ENCODE results near the gene RPL12.
"Not testable (repeated sequence)": the region's sequence is repeated elsewhere in the genome, so short reads cannot be mapped to it uniquely, and the experiment has no call there.

Gene RPL12

GRCh38 chr9:127466407-127466917, 15.3 kb upstream of the RPL12 start:
- not testable (repeated sequence) for DNase-seq

GRCh38 chr9:127463911-127464310, 12.7 kb upstream of the RPL12 start:
- DNase-seq: no peak

DNA sequence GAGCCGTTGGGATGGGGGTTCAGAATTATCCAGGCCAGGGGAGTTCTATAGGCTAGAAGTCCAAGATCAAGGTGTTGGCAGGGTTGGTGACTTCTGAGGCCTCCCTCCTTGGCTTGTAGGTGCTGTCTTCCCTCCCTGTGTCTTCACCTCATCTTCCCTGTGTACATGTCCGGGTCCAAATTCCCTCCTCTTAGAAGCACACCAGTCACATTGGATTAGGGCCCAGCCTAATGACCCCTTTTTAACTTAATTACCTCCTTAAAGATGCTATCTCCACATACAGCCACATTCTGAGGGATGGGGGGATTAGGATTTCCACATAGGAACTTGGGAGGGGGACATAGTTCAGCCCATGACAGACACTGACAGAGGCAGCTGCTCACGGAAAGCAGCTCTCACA, 12.2 kb upstream of the RPL12 start:
- DNase-seq: no peak

DNA sequence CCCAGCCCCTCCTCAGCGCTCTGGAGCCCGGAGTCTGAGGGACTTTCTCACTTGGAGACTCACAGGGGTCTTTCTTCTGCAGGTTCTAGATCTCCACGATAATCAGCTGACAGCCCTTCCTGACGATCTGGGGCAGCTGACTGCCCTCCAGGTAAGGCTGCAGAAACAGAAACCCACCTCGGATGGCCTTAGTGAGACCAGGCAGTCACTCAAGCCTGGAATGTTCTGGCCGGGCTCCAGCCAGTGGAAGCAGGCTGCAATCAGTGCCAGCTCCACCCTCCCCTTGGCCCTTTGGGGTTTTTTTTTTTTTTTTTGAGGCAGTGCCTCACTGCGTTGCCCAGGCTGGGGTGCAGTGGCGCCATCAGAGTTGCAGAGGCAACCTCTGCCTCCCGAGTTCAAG, 7.7 kb upstream of the RPL12 start:
- no peak for DNase-seq

DNA sequence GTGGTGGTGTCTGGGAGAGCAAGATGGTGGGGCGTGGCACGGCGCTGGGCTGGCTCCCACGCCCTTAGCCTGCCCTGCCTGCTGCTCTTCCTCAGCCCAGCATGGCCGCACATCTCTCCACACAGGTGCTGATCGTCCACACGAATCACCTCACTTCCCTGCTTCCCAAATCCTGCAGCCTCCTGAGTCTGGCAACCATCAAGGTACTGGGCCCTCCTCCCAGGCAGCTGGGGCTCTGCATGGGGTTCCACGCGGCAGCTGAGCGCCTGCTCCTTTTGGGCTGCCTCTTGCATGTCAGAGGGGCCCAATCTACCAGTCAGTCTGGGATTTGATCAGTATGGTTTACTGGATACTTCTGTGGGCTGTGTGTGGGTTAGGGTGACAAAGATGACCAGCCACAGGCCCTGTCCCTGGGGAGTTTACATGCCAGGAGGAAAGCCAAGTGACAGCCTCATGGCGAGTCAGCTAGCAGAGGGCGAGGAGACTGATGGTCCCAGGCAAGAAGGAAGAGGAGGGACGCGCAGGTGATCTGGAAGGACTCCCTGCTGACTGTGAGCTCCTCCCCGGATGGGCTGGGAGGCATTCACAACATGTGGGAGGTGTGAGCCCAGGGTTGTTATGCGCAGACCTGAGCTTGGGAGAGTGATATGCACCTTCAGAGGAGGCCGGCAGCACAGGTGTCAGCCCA, 6.1 kb upstream of the RPL12 start:
- no peak for DNase-seq

DNA sequence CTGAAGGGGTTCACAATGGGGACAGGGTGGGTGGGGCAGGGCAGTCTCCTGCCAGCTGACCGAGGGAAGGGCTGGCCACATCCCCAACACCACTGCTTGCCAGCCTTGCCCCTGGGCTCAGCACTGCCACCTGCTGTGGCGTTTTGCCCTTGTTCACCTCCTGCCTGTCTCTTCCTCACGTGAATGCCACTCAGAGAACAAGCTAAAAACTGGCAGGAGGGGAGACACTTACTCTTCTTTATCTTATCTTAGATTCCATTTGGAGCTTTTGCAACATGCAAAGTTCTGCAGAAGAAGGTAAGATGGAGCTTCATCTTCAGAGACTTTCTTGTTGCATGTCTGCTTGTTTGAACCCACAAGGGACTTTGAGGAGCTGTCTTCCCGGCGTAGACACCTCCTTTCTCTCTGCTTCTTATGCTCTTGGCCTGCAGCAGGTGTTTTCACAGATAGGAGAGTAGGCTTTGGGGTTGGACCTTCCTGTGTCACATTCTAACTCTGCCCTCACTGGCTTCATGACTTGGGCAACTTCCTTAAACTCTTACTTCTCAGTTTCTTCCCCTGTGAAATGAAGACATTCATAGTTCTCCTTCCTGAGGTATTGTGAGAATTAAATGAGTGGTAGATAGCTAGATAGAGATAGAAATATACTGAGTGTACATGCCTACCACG, 4.3 kb upstream of the RPL12 start:
- DNase-seq: peak; percentile 18

GRCh38 chr9:127452691-127453090, 1.5 kb upstream of the RPL12 start:
- no peak for DNase-seq

DNA sequence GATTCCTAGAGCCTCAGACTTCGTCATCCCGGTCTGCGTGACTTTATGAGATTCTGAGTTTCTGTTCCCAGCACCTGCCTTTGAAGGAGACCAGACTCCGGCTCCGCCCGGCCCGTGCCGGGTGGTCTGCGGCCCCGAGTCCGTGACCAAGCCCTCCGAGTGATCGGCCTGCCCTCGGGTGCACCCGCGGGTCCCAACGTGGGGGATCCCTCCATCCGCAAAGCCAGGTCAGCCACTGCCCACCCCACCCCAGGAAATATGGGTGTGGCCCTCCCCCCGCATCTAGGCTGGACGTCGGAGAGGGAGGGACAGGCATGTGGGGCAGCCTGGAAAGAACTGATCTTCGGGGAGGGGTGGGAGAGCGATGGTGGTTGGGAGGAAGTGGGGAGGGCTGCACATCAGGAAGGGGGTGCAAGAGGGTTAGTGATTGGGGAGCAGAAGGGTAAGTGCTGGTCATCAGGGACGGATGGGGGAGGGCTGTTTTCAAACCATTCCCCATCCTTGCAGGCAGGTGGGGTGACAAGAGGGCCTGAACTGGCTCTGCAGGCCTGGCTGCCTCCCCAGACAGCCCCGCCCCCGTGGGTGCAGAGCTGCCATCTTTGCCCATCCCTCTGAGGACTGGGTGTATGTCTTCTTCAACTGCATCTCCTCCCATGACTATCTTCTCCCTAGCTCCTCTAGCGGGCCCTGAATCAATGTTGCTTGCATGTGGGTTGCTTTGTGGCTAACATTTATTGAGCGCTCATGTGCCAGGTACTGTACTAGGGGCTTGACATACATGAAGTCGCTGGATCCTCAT, 851 bp upstream of the RPL12 start:
- peak; percentile 47 for DNase-seq

- no peak for DNase-seq
Measured at GRCh38 chr9:127451608-127451857, 327 bp upstream of the RPL12 start.

GRCh38 chr9:127450243-127450760, 904 bp downstream of the RPL12 start:
- DNase-seq: no peak

DNA sequence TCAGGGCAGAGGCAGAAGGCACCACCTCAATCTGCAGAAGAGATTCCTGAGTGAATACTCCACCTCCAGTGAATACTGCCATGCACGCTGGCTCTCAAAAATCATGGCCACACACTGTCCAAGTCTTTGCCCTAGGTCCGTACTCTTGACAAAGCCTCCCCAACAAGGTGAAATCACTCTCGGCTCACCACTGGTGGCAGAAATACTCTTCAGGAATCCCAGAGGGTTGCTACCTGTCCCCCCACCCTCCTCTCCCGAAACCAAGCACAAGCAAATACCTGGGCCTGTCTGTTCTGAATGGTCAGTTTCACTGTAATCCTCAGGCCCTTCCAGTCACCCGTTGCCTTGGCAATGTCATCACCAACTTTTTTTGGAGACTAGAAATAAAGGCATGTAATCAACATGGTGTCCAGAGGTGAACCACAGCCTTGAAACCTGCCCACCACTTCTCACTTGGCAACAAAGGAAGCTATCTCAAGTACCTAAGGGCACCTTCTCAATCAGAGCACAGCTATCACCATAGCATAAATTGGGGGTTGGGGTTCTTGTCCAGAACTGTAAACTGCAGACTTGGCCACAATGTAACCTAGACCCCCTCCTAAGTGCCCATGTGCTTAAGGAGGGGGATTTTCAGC, 1.8 kb downstream of the RPL12 start:
- no peak for DNase-seq

DNA sequence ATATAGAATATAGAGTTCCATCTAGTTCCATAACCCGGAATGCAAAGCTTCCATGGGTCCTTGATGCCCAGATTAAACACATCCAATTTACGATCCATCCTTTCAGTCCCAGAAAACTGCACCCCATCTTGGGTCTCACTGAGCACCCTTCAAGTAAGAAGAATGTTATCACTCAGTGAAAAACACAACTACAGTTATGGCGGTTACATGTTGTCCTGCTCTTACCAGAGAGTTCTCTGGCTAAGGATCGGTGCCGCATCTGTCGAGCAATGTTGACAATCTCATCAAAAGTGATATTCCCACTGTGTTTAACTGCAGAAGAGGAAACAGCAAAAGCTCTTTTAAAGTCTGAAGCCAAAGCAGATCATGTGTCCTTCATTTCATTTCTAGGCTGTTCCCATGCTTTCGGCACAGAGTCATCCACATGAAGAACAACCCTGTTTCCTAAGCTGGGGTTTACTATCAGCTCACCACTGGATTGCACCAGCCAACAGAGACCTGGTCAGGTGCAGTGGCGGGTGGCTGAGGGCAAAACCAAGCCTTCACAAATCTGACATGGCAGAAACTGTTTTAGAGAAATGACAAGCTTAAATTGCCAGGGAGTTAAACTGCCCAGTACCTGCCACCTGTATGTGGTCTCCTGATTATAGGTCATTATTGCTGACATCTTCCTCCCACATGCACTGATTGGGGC, 2.9 kb downstream of the RPL12 start:
- no peak for DNase-seq

DNA sequence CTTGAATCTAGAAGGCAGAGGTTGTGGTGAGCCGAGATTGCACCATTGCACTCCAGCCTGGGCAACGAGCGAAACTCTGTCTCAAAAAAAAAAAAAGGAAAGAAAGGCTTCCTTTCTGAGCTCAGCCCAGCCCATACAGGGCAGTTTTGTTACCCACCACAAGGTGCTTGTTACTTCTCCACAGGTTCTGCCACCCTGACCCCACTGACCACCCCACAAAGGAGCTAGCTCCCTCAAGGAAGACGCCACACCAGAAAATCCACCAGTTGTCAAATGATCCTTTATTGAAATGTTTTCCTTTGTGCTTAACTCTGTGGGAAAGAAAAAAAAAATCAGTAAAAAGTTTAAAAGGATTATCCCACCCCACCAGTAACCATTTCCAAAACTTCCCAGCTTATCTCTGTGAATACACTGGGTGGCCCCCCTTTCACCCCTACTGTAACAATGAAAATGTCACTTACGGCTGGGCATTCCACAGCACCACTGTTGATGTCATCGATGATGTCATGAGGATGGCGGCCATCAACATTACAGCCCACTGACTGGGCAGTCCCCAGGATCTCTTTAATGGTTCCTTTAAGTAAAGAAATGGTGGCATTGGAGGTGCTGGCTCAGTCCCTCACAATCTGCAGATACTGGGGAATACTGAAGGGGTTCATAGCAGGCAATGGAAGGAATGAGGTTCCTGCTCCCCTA, 3.6 kb downstream of the RPL12 start:
- DNase-seq: no peak

GRCh38 chr9:127446713-127447415, 4.3 kb downstream of the RPL12 start:
- DNase-seq: no peak

DNA sequence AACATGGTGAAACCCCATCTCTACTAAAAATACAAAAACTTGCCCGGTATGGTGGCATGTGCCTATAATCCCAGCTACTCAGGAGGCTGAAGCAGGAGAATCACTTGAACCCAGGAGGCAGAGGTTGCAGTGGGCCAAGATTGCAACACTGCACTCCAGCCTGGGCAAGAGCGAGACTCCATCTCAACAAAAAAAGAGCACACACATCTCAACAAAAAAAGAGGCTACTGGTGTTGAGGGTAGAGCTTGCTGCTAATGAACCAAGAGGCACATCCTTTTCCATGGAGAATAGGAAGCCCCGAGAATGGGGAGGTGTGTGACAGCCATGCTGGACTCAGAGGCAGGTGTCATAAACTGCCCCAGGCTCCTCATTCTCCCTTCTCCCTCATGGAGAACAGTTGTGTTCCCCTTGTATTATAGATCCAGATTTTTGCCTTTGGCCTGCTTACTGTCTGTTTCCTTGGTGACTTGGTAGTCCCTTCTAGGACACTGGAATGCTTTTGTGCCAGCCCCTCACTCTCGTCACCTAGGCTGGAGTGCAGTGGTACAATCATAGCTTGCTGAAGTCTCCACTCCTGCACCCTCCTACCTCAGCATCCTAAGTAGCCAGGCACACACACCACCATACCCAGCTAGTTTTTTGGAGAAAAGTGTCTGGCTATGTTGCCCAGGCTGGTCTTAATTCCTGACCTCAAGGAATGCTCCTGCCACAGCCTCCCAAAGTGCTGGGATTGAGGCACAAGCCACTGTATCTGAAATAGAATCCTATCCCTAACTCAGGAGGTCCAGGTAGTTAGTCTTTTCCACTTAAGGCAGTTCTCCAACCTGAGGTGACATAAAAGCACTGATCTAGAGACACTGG, 5.1 kb downstream of the RPL12 start:
- no peak for DNase-seq

DNA sequence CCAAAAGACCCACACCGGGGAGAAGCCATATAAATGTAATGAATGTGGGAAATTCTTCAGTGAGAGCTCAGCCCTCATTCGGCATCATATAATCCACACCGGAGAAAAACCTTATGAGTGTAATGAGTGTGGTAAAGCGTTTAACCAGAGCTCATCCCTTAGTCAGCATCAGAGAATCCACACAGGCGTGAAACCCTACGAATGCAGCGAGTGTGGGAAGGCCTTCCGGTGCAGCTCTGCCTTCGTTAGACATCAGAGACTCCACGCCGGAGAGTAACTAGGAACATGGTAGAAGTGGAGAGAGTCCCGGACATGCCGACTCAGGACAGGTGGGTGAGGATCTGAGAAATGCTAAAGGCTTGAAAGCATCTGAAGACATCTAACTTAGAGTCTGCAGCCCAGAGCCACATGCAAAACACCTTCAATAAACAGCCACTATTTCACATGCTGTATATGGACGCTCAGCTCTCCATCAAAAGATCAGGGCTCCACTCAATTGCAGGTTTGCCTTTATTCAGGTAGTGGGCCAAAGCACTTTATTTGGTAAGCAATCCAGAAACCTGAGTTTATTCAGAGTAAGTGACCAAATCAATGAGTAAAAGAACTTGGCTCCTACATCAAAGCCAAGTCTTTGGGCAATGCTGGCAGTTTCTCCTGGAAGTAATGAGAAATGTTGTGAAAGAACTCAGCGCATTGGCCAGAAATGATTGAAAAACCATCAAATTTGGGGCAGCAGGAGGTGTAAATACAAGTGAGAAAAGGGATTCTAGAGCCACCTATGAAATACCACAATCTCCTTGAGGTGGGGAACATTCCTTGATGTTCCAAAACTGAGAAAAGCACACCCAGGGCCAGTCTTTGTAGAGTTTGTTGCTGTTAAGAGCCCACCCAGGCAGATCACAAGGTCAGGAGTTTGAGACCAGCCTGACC, 6.0 kb downstream of the RPL12 start:
- DNase-seq: no peak

GRCh38 chr9:127444283-127444920, 6.8 kb downstream of the RPL12 start:
- DNase-seq: no peak

GRCh38 chr9:127438394-127438793, 12.8 kb downstream of the RPL12 start:
- no peak for DNase-seq
